ENCODE results near the gene PTPN2.
A peak's percentile ranks its signal among the peaks of the same experiment; 100 is the strongest.

The PTPN2 gene

DNA sequence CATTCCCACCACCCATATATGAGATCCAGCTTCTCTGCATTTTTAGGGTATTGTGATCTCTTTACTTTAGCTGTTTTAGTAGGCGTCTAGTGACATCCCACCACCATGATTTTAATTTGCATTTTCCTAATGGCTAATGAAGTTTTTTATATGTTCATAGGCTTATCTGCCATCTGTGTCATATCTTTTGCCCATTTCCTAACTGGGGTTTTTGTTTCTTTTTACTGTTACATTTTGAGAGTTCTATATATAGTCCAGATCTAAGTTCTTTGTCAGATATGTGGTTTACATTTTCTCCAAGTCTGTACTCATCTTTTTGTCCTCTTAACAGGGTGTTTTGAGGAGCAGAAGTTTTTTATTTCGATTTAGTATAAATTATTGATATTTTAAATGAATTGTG lies 39.6 kb downstream of the PTPN2 start (continued):
- TF ChIP-seq ZNF518A (tag by site-specific recombination; conservative IDR thresholded peaks at IDR 0.05; ENCODE audit: low read depth) (no peak), ZNF366 (tag by site-specific recombination; conservative IDR thresholded peaks at IDR 0.05) (no peak)

DNA sequence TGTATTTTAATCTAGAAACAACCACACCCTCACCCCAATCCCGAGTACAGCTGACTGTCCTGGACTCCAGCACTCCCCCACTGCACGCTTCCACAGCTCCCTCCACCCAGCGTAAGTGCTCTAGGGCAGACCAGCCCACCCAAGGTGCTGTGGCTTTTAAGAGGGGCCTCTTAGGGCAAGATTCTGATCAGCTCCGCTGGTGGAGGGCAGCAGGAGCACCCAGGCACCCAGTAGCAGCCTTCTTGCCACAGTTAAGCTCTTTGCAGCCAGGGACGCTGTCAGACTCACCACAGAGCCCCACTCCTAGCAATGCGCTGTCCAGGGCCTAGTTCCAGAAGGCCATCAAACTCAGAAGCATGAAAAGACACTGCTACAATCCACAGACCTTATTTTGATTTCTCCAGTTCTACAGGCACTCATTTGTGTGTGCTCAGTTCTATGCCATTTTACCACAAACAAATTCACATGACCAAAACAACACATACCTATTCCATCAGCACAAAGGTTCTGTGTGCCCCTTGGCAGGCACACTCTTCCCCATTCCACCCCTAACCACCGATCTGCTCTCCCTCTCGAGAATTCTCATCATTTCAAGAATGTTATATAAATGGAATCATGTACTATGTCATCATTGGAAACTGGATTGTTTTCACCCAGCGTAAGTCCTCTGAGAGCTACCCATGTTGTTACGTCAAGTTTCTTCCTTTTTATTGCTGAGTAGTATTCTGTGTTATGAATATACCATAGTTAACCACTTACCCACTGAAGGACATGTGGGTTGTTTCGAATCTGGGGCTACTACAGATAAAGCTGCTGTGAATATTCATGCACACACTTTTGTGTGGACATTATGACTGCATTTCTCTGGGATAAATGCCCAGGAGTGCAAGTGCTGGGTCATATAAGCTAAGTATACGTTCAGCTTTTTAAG lies 40.4 kb downstream of the PTPN2 start:
- Histone ChIP-seq H3K4me3 (ENCODE audit: low read depth, low read length) (no peak overlapping the region), H3K27ac (ENCODE audit: extremely low read depth, low read depth, low read length) (no peak overlapping the region), H3K36me3 (ENCODE audit: control insufficient read depth in 2 of 2, insufficient read depth in 1 of 2, low read length in 2 of 2) (peaks cover 0 to 3% of the 10 kb centered on the region in 2 experiments; a peak in 2 of 3 replicates), H3K9me3 (ENCODE audit: control insufficient read depth, insufficient read depth, low read depth, low read length) (no peaks in the 10 kb centered on the region), H3K4me1 (ENCODE audit: control insufficient read depth, insufficient read depth, low read length) (peaks cover 4% of the 10 kb centered on the region)
- POLR2A ChIA-PET: interaction anchor here (0.6 to 2.2 kb wide), 2 partner anchors 13 to 40 kb away, joined by 6 to 8 read pairs; partner anchors contain the start of gene PTPN2
- TF ChIP-seq, protein P1, sequence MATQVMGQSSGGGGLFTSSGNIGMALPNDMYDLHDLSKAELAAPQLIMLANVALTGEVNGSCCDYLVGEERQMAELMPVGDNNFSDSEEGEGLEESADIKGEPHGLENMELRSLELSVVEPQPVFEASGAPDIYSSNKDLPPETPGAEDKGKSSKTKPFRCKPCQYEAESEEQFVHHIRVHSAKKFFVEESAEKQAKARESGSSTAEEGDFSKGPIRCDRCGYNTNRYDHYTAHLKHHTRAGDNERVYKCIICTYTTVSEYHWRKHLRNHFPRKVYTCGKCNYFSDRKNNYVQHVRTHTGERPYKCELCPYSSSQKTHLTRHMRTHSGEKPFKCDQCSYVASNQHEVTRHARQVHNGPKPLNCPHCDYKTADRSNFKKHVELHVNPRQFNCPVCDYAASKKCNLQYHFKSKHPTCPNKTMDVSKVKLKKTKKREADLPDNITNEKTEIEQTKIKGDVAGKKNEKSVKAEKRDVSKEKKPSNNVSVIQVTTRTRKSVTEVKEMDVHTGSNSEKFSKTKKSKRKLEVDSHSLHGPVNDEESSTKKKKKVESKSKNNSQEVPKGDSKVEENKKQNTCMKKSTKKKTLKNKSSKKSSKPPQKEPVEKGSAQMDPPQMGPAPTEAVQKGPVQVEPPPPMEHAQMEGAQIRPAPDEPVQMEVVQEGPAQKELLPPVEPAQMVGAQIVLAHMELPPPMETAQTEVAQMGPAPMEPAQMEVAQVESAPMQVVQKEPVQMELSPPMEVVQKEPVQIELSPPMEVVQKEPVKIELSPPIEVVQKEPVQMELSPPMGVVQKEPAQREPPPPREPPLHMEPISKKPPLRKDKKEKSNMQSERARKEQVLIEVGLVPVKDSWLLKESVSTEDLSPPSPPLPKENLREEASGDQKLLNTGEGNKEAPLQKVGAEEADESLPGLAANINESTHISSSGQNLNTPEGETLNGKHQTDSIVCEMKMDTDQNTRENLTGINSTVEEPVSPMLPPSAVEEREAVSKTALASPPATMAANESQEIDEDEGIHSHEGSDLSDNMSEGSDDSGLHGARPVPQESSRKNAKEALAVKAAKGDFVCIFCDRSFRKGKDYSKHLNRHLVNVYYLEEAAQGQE (tag by site-specific recombination; IDR thresholded peaks at IDR 0.05): peak; percentile 41; the same call in 1 of the 2 replicates
- TF ChIP-seq SCRT2 (tag by site-specific recombination; IDR thresholded peaks at IDR 0.05): no peak
- TF ChIP-seq, protein P2, sequence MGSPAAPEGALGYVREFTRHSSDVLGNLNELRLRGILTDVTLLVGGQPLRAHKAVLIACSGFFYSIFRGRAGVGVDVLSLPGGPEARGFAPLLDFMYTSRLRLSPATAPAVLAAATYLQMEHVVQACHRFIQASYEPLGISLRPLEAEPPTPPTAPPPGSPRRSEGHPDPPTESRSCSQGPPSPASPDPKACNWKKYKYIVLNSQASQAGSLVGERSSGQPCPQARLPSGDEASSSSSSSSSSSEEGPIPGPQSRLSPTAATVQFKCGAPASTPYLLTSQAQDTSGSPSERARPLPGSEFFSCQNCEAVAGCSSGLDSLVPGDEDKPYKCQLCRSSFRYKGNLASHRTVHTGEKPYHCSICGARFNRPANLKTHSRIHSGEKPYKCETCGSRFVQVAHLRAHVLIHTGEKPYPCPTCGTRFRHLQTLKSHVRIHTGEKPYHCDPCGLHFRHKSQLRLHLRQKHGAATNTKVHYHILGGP (tag by site-specific recombination; IDR thresholded peaks at IDR 0.05): no peak
- CTCF ChIA-PET: interaction anchor here (1.0 to 1.2 kb wide), 3 partner anchors 33 to 90 kb away, joined by 3 read pairs; no protein-coding TSS in a partner anchor

DNA sequence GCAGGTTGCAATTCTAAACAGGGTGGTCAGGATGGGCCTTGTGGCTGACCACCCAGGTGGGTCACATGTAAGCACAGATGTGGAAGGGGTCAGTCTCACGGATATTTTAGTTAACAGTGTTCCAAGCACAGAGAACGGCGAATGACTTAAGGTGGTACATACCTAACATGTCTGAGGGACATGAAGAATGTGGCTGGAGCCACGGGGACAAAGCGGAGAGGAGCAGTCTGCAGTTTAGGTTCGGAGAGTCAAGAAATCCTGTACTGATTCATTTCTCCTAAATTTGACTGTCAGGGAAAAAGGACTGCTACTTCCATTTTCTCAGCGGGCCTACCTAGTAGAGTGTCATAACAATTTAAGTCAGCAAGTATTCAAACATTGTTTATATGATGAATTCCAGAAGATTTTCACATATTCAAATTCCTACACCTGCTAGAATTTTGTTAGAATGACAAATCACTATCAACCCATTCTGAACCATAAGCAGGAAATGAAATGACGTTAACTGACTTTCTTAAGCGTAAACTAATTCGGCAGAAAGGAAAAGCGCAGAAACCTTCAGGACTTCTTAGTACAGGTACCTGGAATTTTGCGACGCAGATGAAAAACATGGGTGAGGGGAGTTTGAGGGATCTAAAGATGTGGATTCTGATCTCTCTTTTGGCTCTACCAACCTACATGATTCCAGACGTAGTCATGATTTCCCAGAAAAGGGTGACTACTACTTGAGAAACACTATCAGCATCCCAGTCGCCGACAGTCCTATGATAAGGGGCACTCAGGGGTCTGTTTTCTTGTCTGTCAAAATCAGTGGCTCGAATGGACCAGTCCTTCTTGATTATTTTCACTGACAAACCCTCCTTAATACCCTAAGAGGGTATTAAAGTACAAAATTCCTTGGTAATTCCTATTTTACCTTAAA lies 41.3 kb downstream of the PTPN2 start:
- Histone ChIP-seq H3K27ac (ENCODE audit: extremely low read depth, low read depth, low read length) (no peak overlapping the region), H3K4me3 (ENCODE audit: low read depth, low read length) (no peak overlapping the region), H3K9me3 (ENCODE audit: control insufficient read depth, insufficient read depth, low read depth, low read length) (no peaks in the 10 kb centered on the region), H3K4me1 (ENCODE audit: control insufficient read depth, insufficient read depth, low read length) (peaks cover 14% of the 10 kb centered on the region), H3K36me3 (ENCODE audit: control insufficient read depth in 2 of 2, insufficient read depth in 1 of 2, low read length in 2 of 2) (peaks cover 0 to 3% of the 10 kb centered on the region in 2 experiments; a peak in 2 of 3 replicates)
- CTCF ChIA-PET: no interaction called here
- POLR2A ChIA-PET: interaction anchor here (0.6 to 2.2 kb wide), 2 partner anchors 13 to 41 kb away, joined by 6 to 8 read pairs; partner anchors contain the start of gene PTPN2
- TF ChIP-seq ZNF138 (tag by site-specific recombination; IDR thresholded peaks at IDR 0.05; ENCODE audit: borderline replicate concordance): no peak
- TF ChIP-seq ZFP3 (tag by site-specific recombination; IDR thresholded peaks at IDR 0.05; ENCODE audit: low read depth): no peak
- no peak for TF ChIP-seq ZNF610 (tag by site-specific recombination; IDR thresholded peaks at IDR 0.05; ENCODE audit: borderline replicate concordance)
- no peak for TF ChIP-seq ZNF214 (tag by site-specific recombination; IDR thresholded peaks at IDR 0.05; ENCODE audit: borderline replicate concordance)
- no peak for TF ChIP-seq ZNF175 (tag by site-specific recombination; IDR thresholded peaks at IDR 0.05)
- TF ChIP-seq ZNF10 (tag by site-specific recombination; IDR thresholded peaks at IDR 0.05): no peak
- TF ChIP-seq ZNF248 (tag by site-specific recombination; IDR thresholded peaks at IDR 0.05): no peak
- TF ChIP-seq ZNF513 (tag by site-specific recombination; IDR thresholded peaks at IDR 0.05): no peak
- TF ChIP-seq GLIS2 (tag by site-specific recombination; IDR thresholded peaks at IDR 0.05): no peak
- no peak for TF ChIP-seq ZNF223 (tag by site-specific recombination; IDR thresholded peaks at IDR 0.05)
- no peak for TF ChIP-seq ZNF777 (tag by site-specific recombination; IDR thresholded peaks at IDR 0.05; ENCODE audit: borderline replicate concordance)
- TF ChIP-seq RBAK (tag by site-specific recombination; IDR thresholded peaks at IDR 0.05): no peak
